ENCODE measurements around the gene ZNF48. TPM values are rescaled to one million over a fixed set of nuclear protein-coding genes. Genes with fewer than 3 reads are reported as not detected.

ZNF48 gene
- total RNA-seq, 1 donor from 2014 or later = 20.1 TPM

- DNase-seq = no peak
These were observed 49.3 kb downstream of the ZNF48 start for GRCh38 chr16:30444231-30445148.

GRCh38 chr16:30445149-30445407 is 49.9 kb downstream of the ZNF48 start:
- no peak for DNase-seq

GRCh38 chr16:30445408-30446202 is 50.4 kb downstream of the ZNF48 start, which contains the start of gene SEPHS2:
SEPHS2 (minus strand) TSS chr16:30445874; CDS start chr16:30445727, 147 bp downstream.
- peak; percentile 98 for DNase-seq

GRCh38 chr16:30446203-30446595 is 51.0 kb downstream of the ZNF48 start:
- DNase-seq = no peak

DNA sequence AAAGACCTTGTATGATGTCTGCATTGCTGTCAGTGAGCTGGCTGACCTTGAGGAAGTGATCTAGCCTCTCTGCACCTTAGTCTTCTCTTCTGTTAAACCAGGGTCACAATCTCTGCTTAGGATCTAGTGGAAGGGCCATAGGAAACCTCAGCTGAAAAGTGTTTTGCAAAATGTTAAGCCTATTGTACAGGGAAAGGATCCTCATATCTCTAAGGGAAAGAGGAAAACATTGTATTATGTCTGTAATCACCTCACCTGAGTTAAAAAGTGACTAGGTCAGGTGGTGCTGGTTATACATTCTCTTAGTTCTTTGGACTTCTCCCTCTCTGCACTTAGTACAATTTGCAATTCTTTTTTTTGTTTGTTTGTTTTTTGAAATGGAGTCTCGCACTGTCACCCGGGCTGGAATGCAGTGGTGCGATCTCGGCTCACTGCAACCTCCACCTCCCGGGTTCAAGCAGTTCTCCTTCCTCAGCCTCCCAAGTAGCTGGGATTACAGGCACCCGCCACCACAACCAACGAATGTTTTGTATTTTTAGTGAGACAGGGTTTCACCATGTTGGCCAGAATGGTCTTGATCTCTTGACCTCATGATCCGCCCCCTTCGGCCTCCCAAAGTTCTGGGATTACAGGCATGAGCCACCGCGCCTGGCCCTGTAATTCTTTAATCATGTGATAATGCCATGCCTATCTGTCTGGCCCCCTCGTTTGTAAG is 52.4 kb downstream of the ZNF48 start:
- DNase-seq = no peak

GRCh38 chr16:30449116-30449435 is 53.9 kb downstream of the ZNF48 start:
- no peak for DNase-seq

Other genes with a start within 250 kb of the ZNF48 start
- gene CORO1A, start 211.8 kb upstream of the ZNF48 start, total RNA-seq = 1.9 and 4.7 TPM in 2 replicates
- 57.5 and 245 TPM in 2 replicates for gene BOLA2B, start 201.8 kb upstream of the ZNF48 start, total RNA-seq
- gene SLX1A, start 201.5 kb upstream of the ZNF48 start, total RNA-seq = 44.0 and 72.8 TPM in 2 replicates
- 2.6 and 7.1 TPM in 2 replicates for gene SULT1A3, start 196.2 kb upstream of the ZNF48 start, total RNA-seq
- 1.1 and 4.3 TPM in 2 replicates for gene NPIPB13, start 146.9 kb upstream of the ZNF48 start, total RNA-seq
- 44.4 and 50.4 TPM in 2 replicates for gene CD2BP2, start 40.1 kb upstream of the ZNF48 start, total RNA-seq
- gene TBC1D10B, start 24.9 kb upstream of the ZNF48 start, total RNA-seq = 37.4 and 57.4 TPM in 2 replicates
- gene MYL11, start 20.6 kb upstream of the ZNF48 start, total RNA-seq = not detected in 2 replicates
- gene SEPTIN1, start 12.9 kb upstream of the ZNF48 start, total RNA-seq = not detected in 2 replicates
- 14.8 and 21.4 TPM in 2 replicates for gene ZNF771, start 12.2 kb downstream of the ZNF48 start, total RNA-seq
- gene DCTPP1, start 34.6 kb downstream of the ZNF48 start, total RNA-seq = 61.3 and 61.9 TPM in 2 replicates
- gene SEPHS2, start 50.5 kb downstream of the ZNF48 start, total RNA-seq = 16.0 and 17.1 TPM in 2 replicates
- gene ITGAL, start 77.3 kb downstream of the ZNF48 start, total RNA-seq = not detected in 2 replicates
- gene ZNF768, start 131.1 kb downstream of the ZNF48 start, total RNA-seq = 18.6 and 21.3 TPM in 2 replicates
- 8.7 and 9.3 TPM in 2 replicates for gene ZNF747, start 139.4 kb downstream of the ZNF48 start, total RNA-seq
- 4.4 and 4.8 TPM in 2 replicates for gene ZNF764, start 163.0 kb downstream of the ZNF48 start, total RNA-seq
- 10.6 and 10.9 TPM in 2 replicates for gene ZNF688, start 176.3 kb downstream of the ZNF48 start, total RNA-seq
- gene ZNF785, start 190.3 kb downstream of the ZNF48 start, total RNA-seq = 8.1 and 11.9 TPM in 2 replicates
- 5.8 and 6.0 TPM in 2 replicates for gene ZNF689, start 215.0 kb downstream of the ZNF48 start, total RNA-seq